Putamen (tissue), 1 donor: Measurements from ENCODE around the gene ZNF230.

Source experiments
- DNase-seq: peaks from one replicate; pipeline ENCODE4 v3.0.0-alpha.2; 2016; ENCODE audit warnings: low spot score

The ZNF230 gene

GRCh38 chr19:44002566-44003460 lies at the start of gene ZNF230:
ZNF230 (plus strand) TSS chr19:44002957; CDS start chr19:44007079, 4,122 bp downstream.
- DNase-seq, result peak; percentile 96

GRCh38 chr19:43956827-43957226 lies 45.9 kb upstream of the ZNF230 start:
- DNase-seq, result no peak

GRCh38 chr19:43957891-43958290 lies 44.9 kb upstream of the ZNF230 start:
- no peak for DNase-seq

GRCh38 chr19:43960411-43960810 lies 42.3 kb upstream of the ZNF230 start:
- no peak for DNase-seq

GRCh38 chr19:43966079-43966694 lies 36.6 kb upstream of the ZNF230 start:
- DNase-seq, result no peak

- DNase-seq, result no peak
These were observed 26.0 kb upstream of the ZNF230 start for GRCh38 chr19:43976732-43977131.

GRCh38 chr19:43983544-43983911 lies 19.2 kb upstream of the ZNF230 start:
- DNase-seq, result no peak

- peak; percentile 97 for DNase-seq
These were observed 18.7 kb upstream of the ZNF230 start, which contains the start of gene ZNF155 for GRCh38 chr19:43983912-43984686. ZNF155 (plus strand) TSS chr19:43984188; CDS start chr19:43988544, 4,356 bp downstream.

- DNase-seq, result no peak
These were observed 18.1 kb upstream of the ZNF230 start for GRCh38 chr19:43984687-43985000.

GRCh38 chr19:43997631-43998290 lies 5.0 kb upstream of the ZNF230 start:
- no peak for DNase-seq

GRCh38 chr19:44002212-44002565 lies 568 bp upstream of the ZNF230 start:
- no peak for DNase-seq

GRCh38 chr19:44003461-44004009 lies 778 bp downstream of the ZNF230 start:
- DNase-seq, result no peak

- no peak for DNase-seq
These were observed 3.2 kb downstream of the ZNF230 start for GRCh38 chr19:44005973-44006372.

- no peak for DNase-seq
These were observed 4.7 kb downstream of the ZNF230 start for GRCh38 chr19:44007473-44007872.

GRCh38 chr19:44010468-44010867 lies 7.7 kb downstream of the ZNF230 start:
- no peak for DNase-seq

- no peak for DNase-seq
These were observed 16.7 kb downstream of the ZNF230 start for GRCh38 chr19:44019498-44019897.

GRCh38 chr19:44021221-44021620 lies 18.5 kb downstream of the ZNF230 start:
- DNase-seq, result no peak

- no peak for DNase-seq
These were observed 22.1 kb downstream of the ZNF230 start for GRCh38 chr19:44024900-44025216.

GRCh38 chr19:44025217-44025936 lies 22.6 kb downstream of the ZNF230 start, which contains the start of gene ZNF222:
ZNF222 (plus strand) TSS chr19:44025379; CDS start chr19:44025437, 58 bp downstream.
- DNase-seq, result peak; percentile 89

GRCh38 chr19:44026622-44027021 lies 23.9 kb downstream of the ZNF230 start:
- DNase-seq, result no peak

- DNase-seq, result no peak
These were observed 29.3 kb downstream of the ZNF230 start for GRCh38 chr19:44032001-44032610.
